Fibroblast of villous mesenchyme (primary cell): ENCODE data around the gene FAT1. TPM values are rescaled to one million over a fixed set of nuclear protein-coding genes. Genes with fewer than 3 reads are reported as not detected.

ENCODE experiments used
- DNase-seq: peaks from one replicate; pipeline ENCODE4 v3.0.0-alpha.2; 2010; ENCODE audit warnings: low read depth
- H3K4me3 ChIP-seq: 2 replicates; pipeline ENCODE4 v1.5.1; 2011; ENCODE audit warnings: low read depth, mild to moderate bottlenecking, low read length
- total RNA-seq: library from RNA; depleted of rRNA; stranded (reverse); fragments of >200 nt; gene quantifications from 2 replicates; pipeline ENCODE4 v1.2.3, GENCODE V29; 2012
- TF ChIP-seq, protein P1 (sequence below): IDR thresholded peaks from 2 replicates; pipeline ENCODE4 v1.5.1; 2012; ENCODE audit warnings: low read depth, mild to moderate bottlenecking, low read length; ENCODE audit not compliant: insufficient read depth

FAT1 gene
- total RNA-seq, 1 donor: 454 TPM

- H3K4me3 ChIP-seq: peak overlapping the region; percentile 89
- DNase-seq: peak; percentile 50
- TF ChIP-seq, protein P1, sequence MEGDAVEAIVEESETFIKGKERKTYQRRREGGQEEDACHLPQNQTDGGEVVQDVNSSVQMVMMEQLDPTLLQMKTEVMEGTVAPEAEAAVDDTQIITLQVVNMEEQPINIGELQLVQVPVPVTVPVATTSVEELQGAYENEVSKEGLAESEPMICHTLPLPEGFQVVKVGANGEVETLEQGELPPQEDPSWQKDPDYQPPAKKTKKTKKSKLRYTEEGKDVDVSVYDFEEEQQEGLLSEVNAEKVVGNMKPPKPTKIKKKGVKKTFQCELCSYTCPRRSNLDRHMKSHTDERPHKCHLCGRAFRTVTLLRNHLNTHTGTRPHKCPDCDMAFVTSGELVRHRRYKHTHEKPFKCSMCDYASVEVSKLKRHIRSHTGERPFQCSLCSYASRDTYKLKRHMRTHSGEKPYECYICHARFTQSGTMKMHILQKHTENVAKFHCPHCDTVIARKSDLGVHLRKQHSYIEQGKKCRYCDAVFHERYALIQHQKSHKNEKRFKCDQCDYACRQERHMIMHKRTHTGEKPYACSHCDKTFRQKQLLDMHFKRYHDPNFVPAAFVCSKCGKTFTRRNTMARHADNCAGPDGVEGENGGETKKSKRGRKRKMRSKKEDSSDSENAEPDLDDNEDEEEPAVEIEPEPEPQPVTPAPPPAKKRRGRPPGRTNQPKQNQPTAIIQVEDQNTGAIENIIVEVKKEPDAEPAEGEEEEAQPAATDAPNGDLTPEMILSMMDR: no peak
Observed at GRCh38 chr4:186724864-186725468, 1.3 kb upstream of the FAT1 start.

GRCh38 chr4:186724058-186724863, 605 bp upstream of the FAT1 start:
- TF ChIP-seq, protein P1: no peak
- DNase-seq: peak; percentile 56

GRCh38 chr4:186722796-186723291, 812 bp downstream of the FAT1 start:
- H3K4me3 ChIP-seq: peak overlapping the region; percentile 89
- TF ChIP-seq, protein P1: no peak
- DNase-seq: peak; percentile 58

More at GRCh38 chr4:186724058-186724863, 605 bp upstream of the FAT1 start:
- peak overlapping the region; percentile 89 for H3K4me3 ChIP-seq

DNA sequence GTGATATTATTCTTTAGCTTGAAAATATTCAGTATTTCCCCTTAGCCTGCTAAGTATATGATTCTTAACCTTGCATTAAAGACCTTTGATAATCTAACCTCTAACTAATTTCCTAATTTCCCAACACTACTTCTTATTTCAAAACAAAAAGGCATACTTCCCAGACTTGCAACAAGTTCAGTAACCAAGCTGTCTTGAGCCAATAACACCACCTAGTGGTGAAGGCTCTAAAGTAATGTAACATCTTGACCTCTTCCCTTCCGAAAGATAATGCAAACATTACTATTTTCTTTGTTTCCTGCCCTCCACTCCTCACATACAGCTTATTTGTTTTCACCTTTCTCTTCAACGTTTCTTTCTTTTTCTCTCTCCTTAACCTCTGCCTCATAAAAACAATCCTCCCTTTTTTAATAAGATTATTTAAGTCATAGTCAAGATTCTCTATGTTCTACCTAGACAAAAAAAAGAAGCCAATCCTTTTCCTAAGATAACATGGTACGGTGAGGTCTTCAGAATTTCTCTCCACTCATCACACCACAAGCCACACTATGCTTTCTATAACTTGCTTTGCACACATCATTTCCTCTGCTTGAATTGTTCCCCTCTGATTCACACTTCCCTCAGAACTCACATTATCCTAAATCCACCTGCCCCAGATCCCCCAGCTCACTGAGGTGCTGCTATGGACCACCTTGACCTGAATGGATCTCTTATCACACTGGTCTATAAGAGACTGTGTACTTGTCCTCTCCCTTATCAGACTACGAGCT, 3.5 kb downstream of the FAT1 start:
- H3K4me3 ChIP-seq: no peak overlapping the region
- peak; percentile 47 for DNase-seq
- TF ChIP-seq, protein P1: peak; percentile 50

DNA sequence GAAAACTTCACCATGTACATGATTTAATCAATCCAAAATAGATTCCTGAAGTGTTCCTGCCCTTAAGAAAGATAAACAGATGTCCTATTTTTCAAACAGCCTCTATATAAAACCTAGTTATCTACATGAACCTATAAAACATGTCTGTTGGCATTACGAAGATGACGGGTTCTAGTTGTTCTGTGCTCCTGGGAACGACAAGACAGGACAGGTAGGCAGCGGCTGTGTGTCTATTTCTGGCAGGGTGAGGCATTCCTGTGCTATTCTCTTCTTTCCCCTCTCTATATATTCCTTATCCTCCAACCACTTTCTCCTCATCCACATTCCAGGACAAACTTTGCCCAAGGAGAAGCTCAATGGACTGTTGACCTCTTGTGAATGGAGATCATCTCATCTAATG, 6.1 kb downstream of the FAT1 start:
- TF ChIP-seq, protein P1: no peak
- DNase-seq: no peak
- H3K4me3 ChIP-seq: no peak overlapping the region

GRCh38 chr4:186715077-186715476, 8.6 kb downstream of the FAT1 start:
- TF ChIP-seq, protein P1: no peak
- H3K4me3 ChIP-seq: no peak overlapping the region
- DNase-seq: no peak
